Islet precursor cell (in vitro differentiated cells): ENCODE data around the gene TMEM143.
A peak's percentile ranks its signal among the peaks of the same experiment; 100 is the strongest.
"Not testable (repeated sequence)": the region's sequence is repeated elsewhere in the genome, so short reads cannot be mapped to it uniquely, and the experiment has no call there.

Source experiments
- DNase-seq: peaks from one replicate; pipeline ENCODE4 v3.0.0-alpha.2; 2018

TMEM143 gene

DNA sequence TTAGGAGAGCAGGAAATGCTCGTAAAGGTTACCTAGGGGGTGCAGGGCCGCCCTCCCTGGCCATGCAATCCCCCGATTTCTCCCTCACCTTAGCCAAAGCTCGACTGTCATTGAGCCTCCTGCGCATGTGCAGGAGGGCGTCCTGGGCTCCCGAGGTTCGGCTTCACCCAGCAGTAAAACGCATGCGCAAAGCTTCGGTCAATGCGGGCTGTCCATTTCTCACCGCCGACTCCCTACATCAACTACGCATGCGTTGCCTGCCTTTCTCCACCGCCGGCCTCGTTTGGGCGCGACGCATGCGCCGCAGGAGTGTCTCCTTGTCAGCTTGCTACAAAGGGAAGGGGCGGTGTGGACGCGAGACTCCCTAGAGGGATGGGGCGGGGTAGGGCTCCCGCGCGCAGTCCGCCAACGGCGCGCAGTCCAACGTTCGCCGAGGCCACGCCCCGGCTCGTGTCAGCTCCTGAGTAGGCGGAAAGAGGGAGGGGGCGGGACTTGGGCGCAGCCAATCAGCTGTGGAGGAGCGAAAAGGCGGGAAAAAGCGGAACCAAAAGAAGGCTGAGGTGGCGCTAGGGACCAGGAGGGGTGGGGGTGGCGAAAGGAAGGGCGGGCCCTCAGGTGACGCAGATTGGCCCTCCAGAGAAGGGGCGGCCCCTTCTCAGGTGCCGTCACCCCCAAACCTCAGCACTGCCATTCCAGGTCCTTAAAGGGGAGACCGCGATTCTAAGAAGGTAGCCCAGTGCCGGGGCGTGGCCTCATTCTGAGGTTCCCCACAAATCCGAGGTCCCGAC, at the start of gene TMEM143, which contains the start of gene SYNGR4:
Gene TMEM143 (minus strand): TSS at position 131 of the 788 bp plus-strand sequence. CDS start 20 bp downstream, at position 111.
Gene SYNGR4 (plus strand): TSS at position 558 of the 788 bp plus-strand sequence. CDS start 1,476 bp downstream, outside the sequence.
- peak; percentile 100 for DNase-seq

DNA sequence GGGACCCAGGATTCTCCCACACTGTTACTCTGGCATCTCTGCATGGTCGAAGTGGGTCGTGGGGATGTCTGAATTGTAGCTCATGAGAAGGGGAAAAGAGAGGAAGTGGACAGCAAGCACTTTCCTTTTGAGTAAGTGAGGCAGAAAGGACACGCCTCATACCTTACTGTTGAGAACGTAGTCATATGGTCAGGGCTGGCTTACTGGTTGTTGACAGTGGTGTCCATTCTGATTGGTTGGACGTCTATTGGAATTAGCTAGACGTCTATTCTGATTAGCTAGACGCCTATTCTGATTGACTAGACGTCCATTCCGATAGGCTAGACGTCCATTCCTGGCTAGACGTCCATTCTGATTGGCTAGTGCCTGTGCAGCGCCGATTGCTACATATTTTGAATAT, 42.1 kb upstream of the TMEM143 start:
- peak; percentile 54 for DNase-seq

DNA sequence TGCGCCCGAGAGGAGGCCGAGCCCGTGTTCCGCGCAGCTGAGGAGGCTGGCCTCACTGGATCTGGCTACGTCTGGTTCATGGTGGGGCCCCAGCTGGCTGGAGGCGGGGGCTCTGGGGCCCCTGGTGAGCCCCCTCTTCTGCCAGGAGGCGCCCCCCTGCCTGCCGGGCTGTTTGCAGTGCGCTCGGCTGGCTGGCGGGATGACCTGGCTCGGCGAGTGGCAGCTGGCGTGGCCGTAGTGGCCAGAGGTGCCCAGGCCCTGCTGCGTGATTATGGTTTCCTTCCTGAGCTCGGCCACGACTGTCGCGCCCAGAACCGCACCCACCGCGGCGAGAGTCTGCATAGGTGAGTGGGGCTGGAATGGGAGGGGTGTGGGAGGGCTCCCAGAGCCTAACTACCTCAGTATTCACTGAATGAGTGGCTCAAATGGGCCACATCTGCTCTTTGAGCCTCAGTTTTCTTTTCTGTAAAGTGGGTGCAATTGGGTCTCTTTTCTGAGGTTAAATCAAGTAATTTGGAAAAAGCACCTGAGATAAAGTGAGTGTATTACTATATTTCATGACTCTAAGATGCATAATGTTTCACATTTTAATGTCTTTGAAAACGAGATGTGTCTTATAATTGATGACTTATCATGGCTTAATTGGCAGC, 41.4 kb upstream of the TMEM143 start:
- no peak for DNase-seq

DNA sequence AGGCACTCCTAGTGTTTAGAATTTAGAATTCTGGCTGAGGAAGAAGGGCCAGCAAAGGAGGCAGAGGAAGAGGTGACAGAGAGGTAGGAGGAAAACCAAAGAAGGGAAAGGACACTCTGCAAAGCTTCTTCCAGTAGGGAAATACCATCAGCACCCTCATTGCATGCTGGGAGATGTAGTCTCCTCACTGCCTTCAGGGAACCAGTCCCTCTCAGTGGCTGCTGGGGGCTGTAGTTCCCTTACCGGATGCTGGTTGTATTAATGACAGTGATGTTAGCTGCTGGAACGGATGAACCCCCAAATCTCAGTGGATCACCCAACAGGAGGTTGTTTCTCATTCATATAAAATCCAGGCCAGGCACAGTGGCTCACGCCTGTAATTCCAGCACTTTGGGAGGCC, 39.9 kb upstream of the TMEM143 start:
- DNase-seq: peak; percentile 86

DNA sequence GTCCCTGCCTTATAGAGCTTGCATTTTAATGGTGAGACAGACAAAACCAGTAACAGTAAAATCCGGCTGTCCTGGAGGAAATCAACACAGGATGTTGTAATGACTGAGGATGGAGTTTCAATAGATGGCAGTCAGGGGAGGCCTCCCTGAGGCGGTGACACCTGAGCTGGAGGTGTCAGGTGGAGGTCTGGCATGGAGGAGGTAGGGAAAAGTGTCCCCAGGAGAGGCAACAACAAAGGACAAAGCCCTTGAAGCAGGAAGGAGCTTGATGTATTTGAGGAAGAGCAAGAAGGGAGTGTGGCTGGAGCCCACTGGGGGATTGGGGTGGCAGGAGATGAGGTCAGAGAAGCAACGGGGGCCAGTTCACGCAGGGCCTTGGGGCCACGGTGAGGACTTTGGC, 37.5 kb upstream of the TMEM143 start:
- DNase-seq: no peak

DNA sequence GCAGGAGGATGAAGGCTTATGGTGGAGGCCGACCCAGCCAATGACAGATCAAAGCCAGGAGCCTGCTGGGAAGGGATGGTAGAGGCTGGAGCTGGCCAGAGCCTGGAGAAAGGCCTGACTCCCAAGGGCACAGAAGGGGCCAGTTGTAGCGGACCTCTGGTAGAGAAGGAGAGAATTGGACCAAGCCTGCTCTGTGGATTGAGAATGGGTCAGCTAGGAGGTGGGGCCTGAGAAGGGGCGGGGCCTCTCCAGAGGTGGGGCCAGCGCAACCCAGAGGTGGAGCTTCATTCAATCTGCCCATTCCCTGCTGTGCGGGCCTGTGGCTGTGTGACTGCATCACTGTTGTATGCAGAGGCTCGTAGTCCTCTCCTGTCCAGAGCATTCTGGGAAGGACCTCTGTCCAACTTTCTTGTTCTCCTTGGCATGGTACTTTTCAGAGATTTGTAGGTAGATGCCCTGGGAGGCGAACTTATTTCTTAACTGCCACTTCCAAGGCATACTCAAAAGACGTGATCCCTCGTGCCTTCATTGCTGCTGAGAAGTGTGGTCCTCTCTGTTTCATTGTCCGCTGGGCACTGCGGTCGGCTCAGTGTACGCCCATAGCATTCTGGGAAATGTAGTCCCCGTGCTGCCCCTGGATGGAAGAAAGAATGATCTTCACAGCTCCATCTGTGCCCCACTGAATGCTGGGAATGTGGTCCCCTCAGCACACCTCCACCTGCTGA, 36.4 kb upstream of the TMEM143 start:
- DNase-seq: peak; percentile 90

DNA sequence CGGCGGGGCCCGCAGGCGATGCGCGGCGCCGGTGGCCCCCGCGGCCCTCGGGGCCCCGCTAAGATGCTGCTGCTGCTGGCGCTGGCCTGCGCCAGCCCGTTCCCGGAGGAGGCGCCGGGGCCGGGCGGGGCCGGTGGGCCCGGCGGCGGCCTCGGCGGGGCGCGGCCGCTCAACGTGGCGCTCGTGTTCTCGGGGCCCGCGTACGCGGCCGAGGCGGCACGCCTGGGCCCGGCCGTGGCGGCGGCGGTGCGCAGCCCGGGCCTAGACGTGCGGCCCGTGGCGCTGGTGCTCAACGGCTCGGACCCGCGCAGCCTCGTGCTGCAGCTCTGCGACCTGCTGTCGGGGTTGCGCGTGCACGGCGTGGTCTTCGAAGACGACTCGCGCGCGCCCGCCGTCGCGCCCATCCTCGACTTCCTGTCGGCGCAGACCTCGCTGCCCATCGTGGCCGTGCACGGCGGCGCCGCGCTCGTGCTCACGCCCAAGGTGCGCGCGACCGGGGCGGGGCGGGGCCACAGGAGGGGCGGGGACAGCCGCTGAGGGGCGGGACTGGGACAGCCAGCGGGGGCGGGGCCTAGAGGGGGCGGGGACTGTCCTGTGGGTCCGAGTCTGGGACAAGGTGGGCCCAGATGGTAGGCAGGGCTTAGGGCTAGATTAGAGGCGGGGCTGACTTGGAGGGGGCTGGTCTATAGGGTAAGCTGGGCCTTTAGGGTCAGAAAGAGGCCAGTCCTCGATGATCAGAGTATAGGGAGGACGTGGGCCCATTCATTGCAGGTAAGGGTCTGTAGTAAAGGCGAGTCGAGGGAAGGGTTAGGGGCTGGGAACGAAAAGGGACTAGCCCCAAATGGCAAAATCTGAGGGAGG, 34.9 kb upstream of the TMEM143 start:
- DNase-seq: peak; percentile 94

DNA sequence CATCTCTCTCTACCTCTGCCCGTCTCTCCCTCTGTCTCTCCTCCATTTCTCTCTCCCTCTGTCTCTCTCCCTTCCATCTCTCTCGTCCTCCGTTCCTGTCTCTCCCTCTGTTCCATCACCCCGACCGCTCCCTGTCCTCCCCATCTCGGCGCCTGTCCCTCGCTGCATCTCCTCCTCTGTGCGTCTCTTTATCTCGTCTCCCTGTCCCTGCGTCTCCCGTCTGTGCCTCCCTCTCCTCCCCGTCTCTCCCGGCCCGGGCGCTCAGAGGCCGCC, 34.3 kb upstream of the TMEM143 start:
- no peak for DNase-seq

DNA sequence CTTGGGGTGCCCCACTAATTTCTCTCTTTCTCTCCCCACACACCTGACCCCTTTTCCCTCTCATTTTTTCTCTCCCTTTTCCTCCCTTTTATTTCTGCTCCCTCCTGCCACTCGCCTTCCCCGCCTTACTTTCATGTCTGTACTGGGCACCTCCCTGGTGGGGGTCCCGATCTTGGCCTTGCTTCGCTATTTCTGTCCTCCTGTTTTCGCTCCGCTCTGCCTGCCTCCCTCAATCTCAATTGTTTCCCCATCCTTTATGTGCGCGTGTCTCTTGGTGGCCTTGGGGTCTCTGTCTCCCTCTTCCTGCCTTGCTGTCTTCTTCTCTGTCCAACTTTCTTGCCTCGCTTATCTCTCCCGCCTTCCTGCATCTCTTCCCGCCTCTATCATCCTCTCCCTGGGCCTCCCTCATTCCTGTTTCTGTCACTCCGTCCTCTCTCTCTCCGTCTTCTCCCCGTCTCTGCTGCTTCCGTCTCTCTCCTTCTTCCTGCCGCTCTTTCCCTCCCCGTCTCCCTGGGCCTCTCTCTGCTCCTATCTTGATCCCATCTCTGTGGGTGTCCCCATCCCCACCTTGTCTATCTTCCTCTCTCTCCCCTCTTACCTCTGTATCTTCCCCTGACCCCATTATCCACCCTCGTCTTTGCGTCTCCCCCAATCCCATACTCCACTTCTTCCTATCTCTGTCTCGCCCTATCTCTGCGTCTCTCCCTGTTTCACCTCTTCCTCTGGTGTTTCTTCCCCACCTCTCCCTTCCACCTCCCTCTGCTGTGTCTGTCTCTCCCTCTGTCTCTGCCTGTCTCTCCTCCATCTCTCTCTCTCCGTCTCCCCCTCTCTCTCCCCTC, 33.7 kb upstream of the TMEM143 start:
- no peak for DNase-seq

DNA sequence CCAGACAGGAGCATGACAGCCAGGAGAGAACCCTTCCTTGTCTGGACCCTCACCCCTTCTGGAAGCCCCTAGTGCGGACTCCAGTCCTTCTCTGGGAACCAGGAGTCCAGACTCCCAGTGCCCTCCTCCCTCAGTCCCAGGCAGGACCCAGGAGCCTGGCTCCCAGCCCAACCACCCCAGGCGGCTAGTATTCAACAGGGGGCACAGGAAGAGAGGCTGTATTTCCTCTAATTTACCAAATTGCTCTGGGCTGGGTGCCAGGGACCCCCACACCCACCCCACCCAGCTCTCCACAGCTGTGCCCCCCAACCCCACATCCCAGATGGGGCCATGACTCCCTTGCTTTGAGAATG, 33.1 kb upstream of the TMEM143 start:
- DNase-seq: no peak

DNA sequence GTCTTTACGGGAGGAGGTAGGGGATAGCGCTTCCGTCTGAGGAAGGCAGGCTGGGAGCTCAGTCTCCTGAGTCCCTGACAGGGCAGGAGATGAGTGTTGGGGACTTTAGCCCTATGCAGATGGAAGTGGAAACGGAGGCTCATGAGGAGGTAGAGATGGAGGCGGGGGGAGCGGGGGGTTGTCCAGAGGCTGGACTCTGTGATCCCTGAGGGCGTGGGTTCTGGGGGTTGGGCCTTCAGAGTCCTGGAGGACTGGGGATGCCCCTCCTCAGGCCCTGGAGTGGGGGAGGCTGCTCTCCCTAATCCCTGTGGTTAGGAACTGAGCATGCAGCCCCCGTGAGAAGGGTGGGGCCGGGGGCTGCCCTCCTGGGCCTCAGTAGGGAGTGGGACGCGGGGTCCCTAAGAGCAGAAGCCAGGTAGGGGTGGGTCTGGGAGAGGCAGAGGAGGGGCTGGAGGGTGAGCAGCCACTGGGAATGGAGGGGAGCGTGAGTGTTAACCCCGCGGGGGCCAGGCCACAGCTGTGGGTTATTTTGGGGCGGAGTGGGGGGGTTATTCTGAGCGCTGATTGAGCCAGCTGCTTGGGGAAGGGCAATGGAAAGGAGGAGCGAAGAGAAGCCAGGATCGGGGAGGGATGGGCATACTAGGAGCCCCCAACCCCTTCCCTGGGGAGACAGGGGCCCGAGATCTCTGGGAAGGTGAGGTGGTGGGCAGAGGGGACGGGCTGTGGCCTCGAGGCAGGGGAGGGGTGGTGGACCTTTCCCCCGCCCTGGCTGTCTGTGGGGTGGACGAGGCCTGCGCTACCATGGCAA, 32.5 kb upstream of the TMEM143 start:
- DNase-seq: no peak

DNA sequence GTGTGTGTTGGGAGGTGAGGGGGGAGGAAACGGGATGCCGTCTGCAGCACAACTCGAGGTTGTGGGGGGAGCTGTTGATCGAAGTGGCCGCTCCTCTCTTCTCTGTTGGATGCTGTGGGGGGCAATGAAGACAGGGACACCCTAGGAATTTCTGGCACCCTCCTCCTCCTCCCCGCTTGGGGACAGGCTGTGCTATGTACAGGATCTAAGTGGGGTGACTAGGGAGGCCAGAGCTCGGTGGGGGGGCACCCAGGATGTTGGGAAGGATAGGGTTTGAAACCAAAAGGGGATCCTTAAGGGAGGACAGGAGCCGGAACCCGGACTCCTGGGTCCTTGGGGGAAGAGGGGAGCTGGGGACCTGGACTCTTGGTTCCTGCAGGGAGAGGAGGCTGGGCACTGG, 31.8 kb upstream of the TMEM143 start:
- no peak for DNase-seq

DNA sequence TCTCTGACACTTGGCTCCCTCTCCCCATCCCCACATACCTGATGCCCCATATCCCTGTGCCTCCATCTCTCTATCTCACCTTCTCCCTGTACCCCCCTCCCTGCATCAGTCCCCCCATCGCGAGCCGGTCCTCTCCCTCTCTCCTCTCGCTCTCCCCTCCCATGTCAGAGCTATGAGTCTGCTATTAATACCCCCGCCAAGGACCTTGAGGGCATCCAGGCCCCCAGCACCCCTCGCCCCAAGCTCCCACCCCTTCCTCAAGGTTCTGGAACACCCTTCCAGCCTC, 31.4 kb upstream of the TMEM143 start:
- DNase-seq: no peak

DNA sequence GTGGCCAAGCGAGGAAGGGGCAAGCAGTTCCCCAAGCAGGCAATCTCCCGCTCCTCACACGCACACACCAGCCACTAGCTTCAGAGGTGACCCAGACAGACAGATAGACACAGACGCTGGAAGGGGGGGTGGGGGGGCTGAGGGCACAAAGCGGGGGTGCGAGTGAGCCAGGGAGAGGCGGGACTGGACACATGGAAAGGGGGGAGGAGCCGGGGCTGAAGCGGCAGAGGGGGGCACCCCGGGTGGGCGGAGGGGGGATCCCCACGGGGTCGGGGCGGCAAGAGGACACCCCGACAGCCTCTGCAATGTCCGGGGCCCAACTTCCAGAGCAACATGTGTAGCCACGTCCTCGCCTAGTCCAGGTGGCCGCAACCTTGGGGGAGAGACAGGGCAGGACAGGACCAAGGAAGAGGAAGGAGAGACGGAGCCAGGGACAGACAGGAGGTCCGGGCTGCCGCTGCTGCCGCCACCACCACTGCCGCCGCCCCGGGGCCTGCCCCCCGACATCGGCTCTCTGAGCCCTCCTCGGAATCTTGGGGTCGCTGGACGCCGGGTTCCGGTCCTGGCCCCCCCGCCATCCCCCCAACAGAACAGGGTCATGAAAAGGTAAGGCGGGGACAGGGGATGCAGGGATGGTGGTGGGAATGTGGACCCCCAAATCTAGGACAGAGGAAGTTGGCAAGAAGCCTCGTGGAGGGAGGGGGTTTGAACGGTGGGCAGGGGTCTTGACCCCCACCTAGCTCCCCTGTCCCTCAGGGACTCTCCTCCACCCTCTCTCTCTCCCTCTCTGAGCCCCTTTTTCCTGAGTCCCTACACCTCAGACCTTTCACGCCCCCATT, 30.8 kb upstream of the TMEM143 start:
- peak; percentile 65 for DNase-seq

DNA sequence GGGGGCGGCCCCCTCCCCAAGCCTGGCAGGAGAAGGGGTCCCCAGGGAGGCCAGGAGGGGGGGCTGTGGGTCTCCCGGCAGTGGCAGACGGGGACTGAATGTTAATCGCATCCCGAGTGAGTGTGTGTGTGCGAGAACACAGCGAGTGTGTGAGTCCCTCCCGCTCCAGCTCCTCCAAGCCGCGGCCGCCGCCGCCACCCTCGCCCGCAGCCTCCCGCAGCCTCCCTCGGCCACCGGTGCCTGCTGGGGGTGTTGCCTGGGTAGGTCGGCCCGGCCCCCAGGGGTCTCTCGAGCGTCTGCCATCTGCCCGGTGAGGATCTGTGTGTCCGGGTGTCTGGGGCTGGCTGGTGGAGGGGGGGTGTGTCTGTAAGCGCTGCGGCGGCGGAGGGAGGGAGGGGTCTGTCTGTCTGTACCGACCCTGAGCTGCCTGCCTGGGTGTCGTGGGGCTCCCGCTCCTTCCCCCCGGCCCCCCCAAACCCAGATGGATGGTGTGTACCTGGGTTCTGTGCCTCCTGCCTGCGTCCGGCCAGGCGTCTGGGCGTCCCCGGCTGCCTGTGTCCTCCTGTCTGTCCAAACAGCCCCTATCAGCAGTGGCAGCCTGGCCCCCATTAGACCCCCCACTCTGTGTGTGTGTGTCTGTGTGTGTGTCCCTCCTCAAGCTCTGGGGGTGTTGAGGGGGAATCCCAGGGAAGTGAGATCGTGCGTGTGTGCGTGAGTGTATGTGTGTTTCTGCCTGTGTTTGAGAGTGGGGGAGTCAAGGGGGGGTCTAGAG, 30.0 kb upstream of the TMEM143 start, which contains the start of gene GRIN2D:
Gene GRIN2D (plus strand): TSS at position 110 of the 772 bp plus-strand sequence. CDS start 4,725 bp downstream, outside the sequence.
- DNase-seq: peak; percentile 83

DNA sequence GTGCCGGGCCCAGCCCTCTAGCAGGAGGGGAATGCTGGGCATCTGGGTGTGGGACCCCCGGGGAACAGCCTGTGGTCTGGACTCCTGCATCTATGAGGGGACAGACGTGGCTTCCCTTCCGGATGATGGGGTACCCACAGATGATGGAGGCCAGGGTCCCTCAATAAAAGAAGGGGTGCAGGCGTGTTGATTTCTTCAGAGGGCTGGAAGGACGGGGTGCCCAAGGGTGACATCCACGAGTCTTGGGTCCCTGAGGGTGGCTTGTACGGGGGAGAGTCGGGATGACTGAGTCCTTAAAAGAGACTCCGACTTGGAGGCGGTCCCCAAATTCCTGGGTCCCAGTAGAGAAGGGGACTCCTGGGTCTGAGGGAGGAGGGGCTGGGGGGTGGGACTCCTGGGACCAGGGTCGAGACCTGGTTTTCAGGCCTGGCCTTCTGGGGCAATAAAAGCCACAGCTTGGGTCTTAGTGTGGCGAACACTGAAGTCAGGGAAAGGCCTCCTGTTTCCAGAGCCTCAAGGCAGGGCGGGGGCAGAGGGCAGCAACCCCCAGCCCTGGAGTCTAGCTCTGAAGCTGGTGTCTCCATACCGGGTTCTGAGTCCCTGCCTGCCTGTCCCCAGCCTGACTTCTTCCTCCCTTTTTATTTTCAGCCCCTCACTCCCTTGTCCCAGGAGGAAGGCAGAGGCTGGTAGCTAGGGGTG, 29.3 kb upstream of the TMEM143 start:
- DNase-seq: peak; percentile 84

DNA sequence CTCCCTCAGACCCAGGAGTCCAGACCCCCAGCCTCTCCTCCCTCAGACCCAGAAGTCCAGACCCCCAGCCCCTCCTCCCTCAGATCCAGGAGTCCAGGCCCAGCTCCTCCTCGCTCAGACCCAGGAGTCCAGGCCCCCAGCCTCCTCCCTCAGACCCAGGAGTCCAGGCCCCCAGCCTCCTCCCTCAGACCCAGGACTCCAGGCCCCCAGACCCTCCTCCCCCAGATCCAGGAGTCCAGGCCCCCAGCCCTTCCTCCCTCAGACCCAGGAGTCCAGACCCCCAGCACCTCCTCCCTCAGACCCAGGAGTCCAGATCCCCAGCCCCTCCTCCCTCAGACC, 28.2 kb upstream of the TMEM143 start:
- not testable (repeated sequence) for DNase-seq

DNA sequence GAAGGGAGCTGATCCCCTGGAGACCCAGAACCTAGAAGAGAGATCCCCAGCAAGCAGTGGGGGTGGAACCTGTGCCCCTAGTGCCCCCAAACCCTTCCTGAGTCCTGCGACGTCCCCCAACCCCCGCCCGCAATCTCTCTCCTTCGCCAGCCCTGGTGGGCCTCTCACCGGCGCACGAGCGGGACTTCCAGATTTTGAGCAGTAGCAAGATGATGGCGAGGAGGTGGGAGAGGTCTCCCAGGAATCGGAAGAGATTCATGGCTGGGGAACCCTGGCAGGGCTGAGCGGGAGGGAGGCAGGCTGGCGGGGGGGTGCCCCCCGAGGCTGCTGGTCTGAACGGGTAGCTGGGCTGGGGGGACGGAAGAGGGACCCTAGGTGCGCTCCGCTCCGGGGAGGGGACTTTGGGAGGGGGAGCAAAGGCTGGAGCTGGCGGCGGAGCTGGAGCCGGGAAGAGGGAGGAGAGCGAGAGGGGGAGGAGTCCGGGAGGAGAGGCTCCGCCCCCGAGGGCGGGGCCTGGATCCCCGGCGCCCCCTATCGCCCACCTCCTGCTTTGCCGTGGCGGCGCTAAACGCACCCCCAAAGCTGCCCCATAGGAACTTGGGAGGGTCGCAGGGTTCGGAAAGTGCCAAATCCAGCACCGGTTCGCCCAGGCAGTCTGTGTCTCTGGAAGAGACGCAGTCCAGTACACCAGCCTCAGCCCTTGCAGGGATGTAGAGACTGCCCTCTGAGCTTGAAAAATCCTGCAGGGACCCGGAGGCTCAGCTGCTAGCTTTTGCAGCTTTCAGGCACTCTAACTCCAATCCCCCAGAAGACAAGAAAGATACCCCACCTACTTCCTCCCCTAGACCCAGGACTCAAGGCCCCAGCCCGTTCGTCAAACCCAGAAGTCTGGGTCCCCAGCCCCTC, 27.6 kb upstream of the TMEM143 start, which contains the start of gene KDELR1:
Gene KDELR1 (minus strand): TSS at position 452 of the 906 bp plus-strand sequence. CDS start 193 bp downstream, at position 259.
- DNase-seq: peak; percentile 79
